NCI-H187 treated with DMSO at 0.1 percent for 48 hours (cell line): ENCODE measurements around the gene TRIM43.
"Not testable (repeated sequence)": the region's sequence is repeated elsewhere in the genome, so short reads cannot be mapped to it uniquely, and the experiment has no call there.

Source experiments
- DNase-seq: peaks from one replicate; lab custom pipeline; 2025; lab: John Stamatoyannopoulos, UW

The TRIM43 gene

GRCh38 chr2:95641787-95642186, 50.0 kb downstream of the TRIM43 start:
- DNase-seq = not testable (repeated sequence)

GRCh38 chr2:95642360-95642759, 50.6 kb downstream of the TRIM43 start:
- DNase-seq = not testable (repeated sequence)

GRCh38 chr2:95642951-95643350, 51.1 kb downstream of the TRIM43 start:
- not testable (repeated sequence) for DNase-seq

GRCh38 chr2:95645312-95645711, 53.5 kb downstream of the TRIM43 start:
- not testable (repeated sequence) for DNase-seq

- not testable (repeated sequence) for DNase-seq
Measured at GRCh38 chr2:95646274-95646994, 54.6 kb downstream of the TRIM43 start.

GRCh38 chr2:95648894-95649544, 57.2 kb downstream of the TRIM43 start:
- not testable (repeated sequence) for DNase-seq
